Stimulated activated CD4-positive, alpha-beta T cell treated with anti-CD3 and anti-CD28 coated beads, Interleukin-4, amount 100 ng/mL, for 4 hours (primary cell): ENCODE data around the gene IGFLR1.
"Not testable (repeated sequence)": the region's sequence is repeated elsewhere in the genome, so short reads cannot be mapped to it uniquely, and the experiment has no call there.

Source experiments
- DNase-seq, 2 experiments: peaks; one replicate each; pipeline ENCODE4 v3.0.0-alpha.2; 2020

The IGFLR1 gene

GRCh38 chr19:35777086-35777841, 35.0 kb upstream of the IGFLR1 start:
- no peak for DNase-seq

GRCh38 chr19:35776102-35776788, 34.0 kb upstream of the IGFLR1 start:
- no peak for DNase-seq

GRCh38 chr19:35775298-35776101, 33.2 kb upstream of the IGFLR1 start, which contains the start of gene ARHGAP33:
ARHGAP33 (plus strand) TSS chr19:35775564; CDS start chr19:35775659, 95 bp downstream.
- DNase-seq: peak; percentile 97 to 98

GRCh38 chr19:35775046-35775297, 32.7 kb upstream of the IGFLR1 start:
- DNase-seq: no peak

- no peak for DNase-seq
Observed at GRCh38 chr19:35774274-35775045, 32.2 kb upstream of the IGFLR1 start.

GRCh38 chr19:35773020-35773806, 31.0 kb upstream of the IGFLR1 start:
- no peak for DNase-seq

- not testable (repeated sequence) for DNase-seq
Observed at GRCh38 chr19:35772362-35772761, 30.1 kb upstream of the IGFLR1 start.

GRCh38 chr19:35768082-35768421, 25.8 kb upstream of the IGFLR1 start:
- no peak for DNase-seq

- no peak for DNase-seq
Observed at GRCh38 chr19:35767288-35768081, 25.2 kb upstream of the IGFLR1 start.

GRCh38 chr19:35766571-35767104, 24.4 kb upstream of the IGFLR1 start:
- no peak for DNase-seq

- no peak for DNase-seq
Observed at GRCh38 chr19:35764432-35765315, 22.4 kb upstream of the IGFLR1 start.

GRCh38 chr19:35760711-35761349, 18.6 kb upstream of the IGFLR1 start:
- DNase-seq: no peak

- DNase-seq: no peak
Observed at GRCh38 chr19:35759697-35760096, 17.4 kb upstream of the IGFLR1 start.

- peak; percentile 95 to 99 for DNase-seq
Observed at GRCh38 chr19:35757749-35758608, 15.7 kb upstream of the IGFLR1 start, which contains the start of gene PROSER3. PROSER3 (plus strand) TSS chr19:35758176; CDS start chr19:35758216, 40 bp downstream.

GRCh38 chr19:35757231-35757748, 15.0 kb upstream of the IGFLR1 start:
- DNase-seq: no peak

GRCh38 chr19:35756377-35757230, 14.4 kb upstream of the IGFLR1 start, which contains the start of gene HSPB6:
HSPB6 (minus strand) TSS chr19:35757029; CDS start chr19:35757008, 21 bp downstream.
- DNase-seq: no peak
